ENCODE data around the gene WDR7.

The WDR7 gene

DNA sequence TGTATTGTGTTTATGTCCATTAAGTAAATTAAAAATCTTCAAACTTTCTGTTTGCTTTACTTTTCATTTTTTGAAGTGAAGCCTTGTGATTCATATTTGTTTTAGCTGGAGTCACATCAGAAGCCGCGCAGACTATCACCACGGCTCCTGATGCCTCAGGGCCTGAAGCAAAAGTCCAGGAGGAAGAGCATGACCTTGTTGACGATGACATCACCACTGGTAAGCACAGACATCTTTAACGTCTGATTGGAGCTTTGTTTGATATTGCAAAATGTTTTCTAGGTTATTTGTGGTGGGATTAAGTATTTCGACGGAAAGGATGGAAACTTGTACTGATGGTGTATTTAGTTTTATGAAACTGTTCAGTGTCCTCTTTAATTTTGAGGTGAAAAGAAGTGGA is 164.8 kb downstream of the WDR7 start:
- no peak for DNase-seq

DNA sequence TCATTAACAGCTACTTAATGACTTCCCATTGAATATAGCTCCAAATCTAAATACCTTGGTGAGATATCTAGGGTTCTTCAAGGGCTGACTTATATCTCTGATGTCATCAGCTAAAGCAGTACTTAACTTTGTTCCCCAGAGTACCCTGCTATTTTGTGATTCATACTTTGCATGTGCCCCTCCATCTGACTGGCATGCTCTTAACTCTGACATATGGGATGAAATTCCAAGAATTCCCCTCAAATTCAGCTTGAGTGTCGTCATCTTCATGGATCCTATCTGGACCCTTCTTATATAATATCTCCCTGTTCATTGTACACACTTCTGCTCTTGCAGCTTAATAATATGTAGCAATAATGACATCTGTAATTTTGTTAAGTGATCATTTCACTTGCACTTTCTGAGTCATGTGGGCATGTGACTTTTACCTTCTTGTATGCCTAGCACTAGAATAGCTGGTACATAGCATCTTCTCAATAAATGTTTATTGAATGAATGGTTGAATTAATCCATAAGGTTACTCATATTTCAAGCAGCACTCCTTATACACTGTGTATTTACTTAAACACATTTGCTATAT is 172.9 kb downstream of the WDR7 start:
- peak; percentile 47 for DNase-seq

DNA sequence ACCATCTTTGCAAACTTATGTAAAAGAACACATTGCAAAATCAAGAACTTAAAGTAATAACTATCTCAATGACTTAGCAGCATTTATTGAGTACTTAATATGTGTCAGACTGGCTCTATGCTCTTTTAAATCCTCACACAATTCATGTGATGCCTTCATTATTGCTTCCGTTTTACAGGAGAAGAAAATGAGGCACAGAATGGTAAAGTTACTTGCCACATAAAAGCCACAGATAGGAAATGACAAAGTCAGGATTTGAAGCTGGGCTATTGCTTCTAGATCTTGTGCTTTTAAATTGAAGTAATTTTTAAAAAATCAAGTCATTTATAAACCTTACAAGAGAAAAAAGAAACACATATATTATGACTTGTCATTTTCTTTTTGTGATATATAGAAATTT is 174.2 kb downstream of the WDR7 start:
- no peak for DNase-seq

DNA sequence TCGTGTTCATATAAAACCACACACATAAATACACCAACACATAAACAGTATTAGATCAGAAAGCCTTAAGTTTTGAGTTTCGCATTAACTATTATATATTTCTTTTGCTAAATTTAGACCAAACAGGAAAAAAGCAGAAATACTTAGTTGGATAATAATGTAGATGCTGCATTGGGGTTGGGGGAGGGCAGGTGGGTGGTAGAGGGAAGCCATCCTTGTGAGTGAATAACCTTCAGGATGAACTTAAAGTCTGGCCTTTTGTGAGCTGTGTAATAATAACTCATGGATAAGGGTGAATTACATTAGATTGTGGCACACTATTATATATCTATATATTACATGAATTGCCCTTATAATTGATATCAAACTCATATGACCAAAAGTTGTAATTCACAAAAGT is 174.7 kb downstream of the WDR7 start:
- no peak for DNase-seq

DNA sequence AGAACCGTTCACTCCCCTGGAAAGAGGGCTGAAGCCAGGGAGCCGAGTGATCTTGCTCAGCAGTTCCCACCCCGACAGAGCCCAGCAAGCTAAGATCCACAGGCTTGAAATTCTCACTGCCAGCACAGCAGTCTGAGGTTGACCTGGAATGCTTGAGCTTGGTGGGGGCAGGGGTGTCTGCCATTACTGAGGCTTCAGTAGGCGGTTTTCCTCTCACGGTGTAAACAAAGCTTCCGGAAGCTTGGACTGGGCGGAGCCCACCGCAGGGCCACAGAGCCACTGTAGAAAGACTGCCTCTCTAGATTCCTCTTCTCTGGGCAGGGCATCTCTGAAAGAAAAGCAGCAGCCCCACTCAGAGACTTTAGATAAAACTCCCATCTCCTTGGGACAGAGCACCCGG is 180.8 kb downstream of the WDR7 start:
- DNase-seq: peak; percentile 31

DNA sequence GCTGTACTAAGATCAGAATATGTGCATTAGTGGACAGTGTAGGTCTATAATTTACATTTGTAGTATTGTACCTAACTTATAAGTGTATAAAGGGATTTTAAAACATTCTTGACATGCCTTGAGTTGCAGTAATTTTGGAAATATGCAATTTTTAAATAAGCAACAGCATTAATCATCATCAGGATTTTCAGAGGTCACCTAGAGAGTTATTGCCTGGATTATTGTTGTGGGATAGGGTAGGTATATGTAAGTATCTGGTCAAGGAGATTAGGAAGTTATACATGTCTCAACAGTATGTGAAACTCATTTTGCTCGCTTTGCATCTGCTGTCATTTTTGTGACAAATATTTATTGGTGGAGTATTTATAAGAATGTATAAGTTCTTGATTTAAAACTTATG is 184.2 kb downstream of the WDR7 start:
- peak; percentile 31 for DNase-seq

DNA sequence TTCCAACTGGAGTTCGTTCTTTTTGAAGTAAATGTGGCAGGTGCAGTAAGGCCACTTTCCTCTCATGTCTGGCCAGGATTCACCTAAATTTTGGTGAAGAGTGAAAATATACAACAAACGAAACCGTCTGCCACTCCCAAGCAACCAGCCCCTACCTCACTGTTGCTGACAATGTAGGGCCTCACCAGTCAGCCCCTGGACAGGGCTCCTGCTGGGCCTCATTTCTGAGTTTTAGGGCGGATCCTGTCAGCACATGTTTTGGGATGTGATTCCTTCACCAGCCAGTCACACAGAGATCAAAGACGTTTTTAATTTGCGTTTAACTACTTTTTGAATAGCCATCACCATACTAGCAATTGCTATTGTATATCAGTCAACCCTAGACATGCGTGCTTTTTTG is 185.0 kb downstream of the WDR7 start:
- no peak for DNase-seq

DNA sequence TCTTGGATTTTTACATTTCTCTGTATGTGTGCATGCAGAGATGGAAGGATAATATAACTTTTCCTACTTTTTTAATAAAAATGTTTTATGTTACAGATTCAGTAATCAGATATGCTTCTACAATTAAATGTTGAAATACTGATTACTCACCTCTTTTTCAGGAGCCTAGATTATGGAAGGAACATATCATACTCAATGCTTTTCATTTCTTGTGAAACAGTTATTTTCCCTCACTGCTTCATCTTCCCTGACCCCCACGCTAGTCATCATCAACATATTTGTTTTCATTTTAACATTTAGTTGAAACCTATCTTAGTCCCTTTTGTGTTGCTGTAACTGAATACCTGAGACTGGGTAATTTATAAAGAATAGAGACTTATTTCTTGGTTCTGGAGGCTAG is 190.7 kb downstream of the WDR7 start:
- DNase-seq: no peak

DNA sequence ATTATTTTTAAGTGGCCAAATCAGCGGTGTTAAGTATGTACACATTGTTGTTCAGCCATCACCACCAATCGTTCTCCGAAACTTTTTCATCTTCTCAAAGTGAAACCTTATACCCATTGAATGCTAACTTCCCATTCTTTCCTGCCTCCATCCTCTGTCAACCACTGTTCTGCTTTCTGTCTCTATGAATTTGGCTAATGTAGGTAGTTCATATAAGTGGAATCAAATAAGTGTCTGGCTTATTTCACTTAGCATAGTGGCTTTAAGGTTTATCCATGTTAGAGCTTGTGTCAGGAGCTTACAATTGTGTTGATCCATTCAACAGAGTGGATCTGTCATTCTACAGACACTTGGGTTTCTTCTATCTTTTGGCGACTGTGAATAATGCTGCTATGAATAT is 192.1 kb downstream of the WDR7 start:
- no peak for DNase-seq

DNA sequence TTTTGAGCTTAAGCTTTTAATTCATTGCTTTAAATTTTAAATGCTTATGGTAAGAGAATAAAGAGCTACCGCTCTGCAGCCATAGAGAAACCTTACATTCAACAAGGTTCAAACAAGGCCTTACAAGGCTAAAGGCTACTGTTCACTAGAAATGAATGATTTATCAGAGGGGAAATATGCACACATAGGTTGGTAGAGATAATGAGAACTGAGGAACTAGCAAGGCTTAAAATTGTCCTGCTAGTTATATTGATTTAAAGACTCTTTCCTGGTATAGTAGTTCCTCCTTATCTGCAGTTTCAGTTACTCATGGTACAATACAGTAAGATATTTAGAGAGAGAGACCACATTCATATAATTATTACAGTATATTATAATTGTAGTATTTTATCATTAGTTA is 193.4 kb downstream of the WDR7 start:
- no peak for DNase-seq

DNA sequence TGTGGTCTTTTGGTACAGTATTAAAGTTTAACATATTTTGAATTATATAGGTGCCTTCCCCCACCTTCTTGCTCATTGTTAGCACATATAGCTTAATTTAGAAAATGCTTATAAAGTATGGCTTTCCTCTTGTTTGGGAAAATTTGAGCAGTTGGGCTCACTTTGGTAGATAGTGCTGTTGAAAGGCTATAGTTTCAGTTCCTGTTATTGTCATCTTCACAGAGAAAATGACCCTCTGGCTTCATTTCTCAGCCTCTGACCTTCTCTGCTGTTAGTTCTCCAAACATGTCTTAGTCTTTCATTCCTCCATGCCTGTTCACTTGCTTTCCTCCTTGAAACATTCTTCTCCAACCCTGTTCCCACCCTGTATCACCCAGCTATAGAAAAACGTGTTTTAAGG is 200.6 kb downstream of the WDR7 start:
- no peak for DNase-seq

DNA sequence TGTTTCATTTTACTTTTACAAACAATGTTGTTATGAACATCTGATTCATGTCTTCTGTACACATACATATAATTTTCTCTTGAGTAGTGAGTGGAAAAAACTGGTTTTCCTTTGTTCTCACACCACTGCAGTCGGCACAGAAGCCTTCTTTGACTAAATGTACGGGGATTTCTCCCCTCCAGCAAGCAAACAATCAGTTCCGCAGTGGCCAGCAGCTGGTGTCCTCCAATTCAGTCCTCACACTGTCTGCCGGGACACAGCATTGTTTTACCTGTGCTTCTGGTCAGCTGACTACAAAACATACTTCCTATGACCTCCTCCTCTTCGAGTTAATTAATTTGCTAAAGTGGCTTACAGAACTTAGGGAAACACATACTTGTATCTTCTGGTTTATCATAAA is 202.8 kb downstream of the WDR7 start:
- DNase-seq: no peak

DNA sequence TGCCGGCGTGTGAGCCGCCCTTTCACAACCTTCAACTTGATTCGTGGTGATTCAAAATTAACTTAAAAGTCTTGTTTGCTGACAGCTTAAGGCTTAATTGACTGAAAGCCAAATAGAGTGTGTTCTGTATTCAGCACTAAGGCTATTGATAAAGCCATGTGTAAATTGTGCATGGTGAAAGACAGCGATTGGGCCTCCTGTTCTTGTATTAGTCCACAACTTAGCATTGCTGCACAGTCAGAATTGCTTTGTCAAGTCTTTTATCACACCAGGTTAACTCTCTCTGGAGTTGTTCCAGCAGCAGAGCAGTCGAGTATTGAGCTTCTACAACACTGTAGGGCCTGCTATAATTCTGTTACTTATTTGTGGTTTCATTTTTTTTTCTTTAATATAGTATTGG is 210.1 kb downstream of the WDR7 start:
- no peak for DNase-seq

DNA sequence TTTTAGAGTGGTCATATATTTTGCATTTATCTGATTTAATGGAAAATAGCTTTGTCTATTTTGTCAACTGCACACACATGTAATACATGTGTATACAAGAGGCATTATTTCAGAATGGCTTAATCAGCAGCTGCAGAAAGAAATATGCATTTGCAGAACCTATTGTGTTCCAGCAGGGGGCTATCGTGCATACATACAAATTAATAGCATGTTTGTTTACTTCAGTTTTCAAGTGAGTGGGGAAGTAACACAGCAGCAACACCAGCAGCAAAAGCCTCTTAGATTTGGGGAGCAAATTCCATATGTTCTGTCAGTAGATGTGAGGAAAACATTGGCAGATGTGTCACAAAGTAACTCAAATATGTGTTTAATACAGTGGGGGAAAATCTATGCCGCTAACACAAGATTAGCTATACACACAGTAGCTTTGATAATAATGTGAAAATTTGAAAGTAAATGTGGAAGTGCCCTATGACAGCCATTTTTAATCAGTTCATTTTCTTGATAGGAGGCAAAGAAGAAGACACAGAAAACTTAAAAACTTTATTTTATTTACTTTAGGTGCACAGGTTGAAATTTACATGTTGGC is 218.1 kb downstream of the WDR7 start:
- peak; percentile 40 for DNase-seq

DNA sequence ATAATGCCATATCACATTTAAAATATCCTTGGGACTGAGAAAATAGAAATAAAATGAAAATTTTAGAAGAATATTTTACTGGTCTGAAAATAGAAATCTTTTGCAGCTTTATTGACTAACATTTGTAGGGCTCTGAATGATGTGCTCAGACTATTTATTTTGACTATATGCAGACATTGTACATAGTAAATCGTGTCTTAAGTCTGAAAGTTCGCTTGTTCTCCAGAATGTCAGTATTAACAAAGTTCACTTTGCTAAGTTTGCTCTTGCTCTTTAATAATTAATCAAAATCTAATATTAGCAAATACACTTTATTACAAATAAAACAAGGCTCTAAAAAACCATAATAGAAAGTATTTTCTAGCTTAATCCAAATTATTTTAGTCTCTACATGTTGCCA is 219.8 kb downstream of the WDR7 start:
- no peak for DNase-seq

DNA sequence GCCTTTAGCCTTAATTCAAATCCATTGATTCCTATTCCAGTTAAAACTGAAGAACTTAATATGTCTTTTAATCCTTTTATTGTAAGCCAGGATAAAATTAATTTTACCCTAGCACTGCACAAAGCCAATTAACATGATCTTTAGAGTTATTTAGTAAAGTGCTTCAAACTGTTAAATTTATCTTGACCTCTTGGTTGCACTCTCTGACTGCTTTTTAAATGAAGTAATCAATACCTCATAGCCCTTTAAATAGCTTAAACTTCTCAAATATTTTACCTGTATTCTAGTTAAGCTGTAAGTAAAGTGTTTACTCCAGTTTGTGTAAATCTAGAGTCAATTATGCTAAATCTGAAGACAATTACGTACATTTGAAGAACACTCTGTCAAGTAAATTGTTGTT is 221.0 kb downstream of the WDR7 start:
- DNase-seq: no peak

DNA sequence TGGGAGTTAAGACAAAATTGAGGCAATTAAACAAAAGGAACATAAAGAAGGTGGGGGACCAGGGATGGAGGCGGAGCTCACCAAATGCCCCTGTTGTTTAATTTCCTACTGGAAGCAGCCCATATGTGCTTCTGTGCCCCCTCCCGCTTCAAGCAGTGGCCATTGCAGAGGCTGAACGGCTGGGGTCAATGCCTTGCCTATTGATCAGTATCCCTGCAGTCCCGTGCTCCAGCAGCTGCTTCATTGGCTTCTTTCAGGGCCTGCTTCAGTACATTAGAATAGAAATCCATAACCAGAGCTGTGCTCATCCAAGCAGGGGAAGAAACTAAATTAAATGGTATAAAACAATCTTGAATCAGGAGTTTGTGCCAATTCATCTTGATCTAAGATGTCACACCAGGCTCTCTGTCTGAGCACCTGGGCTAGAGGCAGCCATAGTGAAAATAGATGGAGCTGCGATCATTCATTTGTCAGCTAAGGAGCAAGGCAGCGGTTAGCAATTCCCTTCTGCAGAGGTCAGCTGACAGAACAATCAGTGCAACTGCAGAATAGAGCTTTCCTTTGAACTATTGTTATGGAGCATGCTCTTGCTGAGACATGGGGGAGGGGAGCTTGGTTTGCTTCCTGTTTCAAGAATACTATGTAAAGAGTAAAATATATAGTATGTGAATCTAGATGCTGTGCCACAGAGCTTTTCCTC is 222.4 kb downstream of the WDR7 start:
- DNase-seq: peak; percentile 26

DNA sequence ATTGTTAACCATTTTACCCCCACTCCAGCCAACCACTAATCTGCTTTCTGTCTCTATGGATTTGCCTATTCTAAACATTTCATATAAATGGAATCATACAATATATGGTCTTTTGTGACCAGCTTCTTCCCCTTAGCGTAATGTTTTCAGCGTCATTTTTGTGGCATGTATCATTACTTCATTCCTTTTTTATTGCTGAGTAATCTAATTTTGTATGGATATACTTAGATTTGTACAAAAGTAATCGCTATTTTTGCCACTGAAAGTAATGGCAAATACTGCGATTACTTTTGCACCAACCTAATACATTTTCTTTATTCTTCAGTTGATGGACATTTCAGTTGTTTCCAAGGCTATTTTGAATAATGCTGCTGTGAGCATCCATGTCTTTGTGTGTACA is 227.6 kb downstream of the WDR7 start:
- no peak for DNase-seq

DNA sequence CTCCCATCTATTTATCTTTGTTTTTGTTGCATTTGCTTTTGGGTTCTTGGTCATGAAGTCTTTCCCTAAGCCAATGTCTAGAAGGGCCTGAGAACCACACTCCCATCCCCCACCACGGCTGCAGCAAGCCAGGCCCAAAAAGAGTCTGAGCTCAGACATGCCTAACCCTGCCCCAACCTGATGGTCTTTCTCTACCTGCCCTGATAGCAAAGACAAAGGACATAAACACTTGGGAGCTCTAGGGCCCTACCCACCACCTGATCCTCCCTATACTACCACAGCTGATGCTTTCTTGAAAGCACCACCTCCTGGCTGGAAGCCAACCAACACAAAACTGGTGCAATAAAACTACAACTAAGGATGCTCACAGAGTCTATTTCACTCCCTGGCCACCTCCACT is 233.4 kb downstream of the WDR7 start:
- no peak for DNase-seq

DNA sequence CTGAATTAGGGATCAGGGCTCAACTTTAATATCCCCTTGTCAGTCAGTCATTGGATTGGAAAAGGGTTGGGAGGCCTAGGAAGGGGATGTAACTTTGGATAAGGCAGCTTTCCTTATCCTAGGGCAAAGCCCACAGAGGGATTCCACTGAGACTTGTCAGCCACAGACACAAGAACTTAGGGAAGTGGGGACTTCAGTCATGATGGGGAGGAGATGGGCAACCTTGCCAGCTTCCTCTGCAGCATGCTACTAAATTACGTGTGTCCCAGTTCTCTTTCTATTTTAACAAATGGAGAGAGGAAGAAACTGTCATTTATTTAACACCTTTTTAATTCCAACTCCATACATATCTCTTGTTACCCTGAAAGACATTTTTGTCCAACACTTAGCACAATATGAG is 237.8 kb downstream of the WDR7 start:
- DNase-seq: no peak

DNA sequence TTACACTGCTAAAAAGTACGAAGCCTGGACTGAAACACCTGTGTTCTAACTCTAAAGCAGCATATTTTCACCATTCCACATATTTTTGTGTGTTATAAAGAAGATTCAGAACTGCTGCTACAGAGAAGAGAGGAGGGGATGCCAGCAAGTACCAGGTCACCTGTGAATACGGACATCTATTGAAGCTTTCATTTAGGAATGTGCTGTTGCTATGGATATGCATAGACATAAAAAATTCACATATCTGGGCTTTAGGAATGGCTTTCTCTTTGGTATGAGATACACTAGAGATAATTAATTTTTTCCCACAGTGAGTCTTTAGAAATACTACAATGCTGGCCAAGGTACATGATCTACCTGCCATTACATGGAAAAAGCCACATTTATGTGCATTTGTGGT is 238.5 kb downstream of the WDR7 start:
- no peak for DNase-seq

DNA sequence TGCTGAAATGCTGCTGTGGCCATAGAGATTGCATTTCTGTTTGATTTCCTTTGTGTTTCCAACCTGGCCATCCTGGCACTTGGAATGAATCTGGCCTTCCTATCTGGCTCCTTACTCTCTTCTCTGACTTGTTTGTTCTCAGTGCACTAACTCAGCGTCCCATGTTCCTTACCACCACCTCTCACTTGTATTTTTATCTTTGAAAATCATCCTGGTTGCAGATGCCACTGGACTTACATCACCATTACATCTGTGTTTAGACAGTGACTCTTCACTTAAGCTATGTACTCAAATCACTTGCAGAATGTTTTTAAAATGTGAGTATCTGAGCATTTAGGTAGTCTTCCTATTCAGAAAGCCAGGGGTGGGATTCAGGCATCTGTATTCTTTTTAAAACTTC is 239.5 kb downstream of the WDR7 start:
- DNase-seq: peak; percentile 91

DNA sequence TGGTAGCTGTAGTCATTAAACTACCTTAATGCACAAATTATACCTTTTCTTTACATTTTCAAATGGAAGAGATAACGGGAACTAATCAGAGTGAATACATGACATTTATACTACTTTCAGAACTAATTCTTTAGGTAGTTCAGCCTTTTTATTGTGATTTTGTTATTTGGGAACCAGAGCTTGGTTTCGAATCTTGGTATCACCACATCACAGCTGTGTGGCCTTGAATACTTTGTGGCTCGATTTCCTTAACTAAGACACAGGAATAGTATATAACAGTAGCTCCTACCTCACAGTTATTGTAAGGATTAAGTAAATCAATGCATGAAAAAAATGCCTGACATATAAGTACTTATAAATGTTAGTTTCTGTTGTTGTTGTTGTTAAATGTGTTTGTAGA is 240.0 kb downstream of the WDR7 start:
- no peak for DNase-seq

DNA sequence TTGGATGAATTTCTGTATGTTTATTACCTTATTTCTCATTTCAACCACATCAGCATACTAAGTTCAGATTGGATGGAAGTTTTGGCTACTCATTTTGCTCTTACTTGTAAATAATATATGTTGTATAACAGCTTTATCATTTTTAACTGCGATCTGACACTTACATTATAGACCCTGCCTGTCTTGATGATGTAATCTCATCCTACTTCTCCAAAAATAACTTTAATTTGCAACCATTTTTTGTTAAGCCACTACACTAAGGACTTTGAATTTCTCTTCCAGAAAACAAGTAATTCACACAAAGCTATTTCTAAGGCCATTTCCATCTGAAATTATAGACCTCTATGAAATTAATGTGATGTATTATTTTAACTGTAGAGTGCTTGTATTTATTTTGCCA is 240.7 kb downstream of the WDR7 start:
- no peak for DNase-seq

DNA sequence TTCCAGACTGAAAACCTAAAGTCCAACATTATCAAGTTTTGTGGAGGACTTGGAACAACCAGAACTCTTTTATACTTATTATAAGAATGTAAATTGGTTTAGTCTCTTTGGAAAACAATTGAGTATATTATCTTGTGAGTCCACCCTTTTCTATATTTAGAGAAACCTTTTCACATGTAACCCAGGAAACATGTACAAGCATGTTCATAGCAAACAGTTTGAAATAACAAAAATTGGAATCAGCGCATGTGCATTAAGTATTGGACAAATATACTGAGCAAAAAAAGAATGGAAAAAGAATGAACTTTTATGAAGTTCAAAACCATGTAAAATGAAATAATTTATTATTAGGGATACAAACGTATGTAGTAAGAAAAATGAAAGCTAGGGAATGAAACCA is 246.0 kb downstream of the WDR7 start:
- no peak for DNase-seq
